ENCODE measurements around the gene WDR36. TPM values are rescaled to one million over a fixed set of nuclear protein-coding genes. Genes with fewer than 3 reads are reported as not detected.

Gene WDR36
- total and polyA plus RNA-seq, 4 donors = 7.8 to 34.3 (median 15.5) TPM

DNA sequence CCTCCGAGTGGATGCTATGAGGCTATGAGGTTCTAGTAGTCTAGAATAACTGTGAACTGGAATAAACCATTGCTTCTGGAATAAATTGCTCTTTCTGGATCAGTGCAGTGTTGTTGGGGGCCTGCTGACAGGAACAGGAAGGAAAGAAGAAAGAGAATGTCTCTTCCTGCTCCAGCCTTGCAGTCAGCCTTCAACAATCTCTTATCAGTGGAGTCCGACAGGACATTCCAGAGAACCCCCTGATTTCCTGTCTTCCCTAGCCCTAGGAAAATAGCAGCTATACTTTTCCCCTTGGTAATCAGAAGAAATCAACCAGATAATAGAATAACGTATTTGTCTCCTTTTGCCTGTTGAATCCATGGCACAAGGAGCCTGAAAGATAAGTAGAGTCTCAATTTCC lies 55.4 kb downstream of the WDR36 start:
- H3K4me3 ChIP-seq = no peak overlapping the region
- H3K4me1 ChIP-seq (ENCODE audit: control insufficient read depth in 5 of 5, insufficient read depth in 5 of 5, low read length in 5 of 5) = peaks cover 0 to 1% (median 0%) of the 10 kb centered on the region in 5 donors
- WGBS, 2 donors = 66 to 73% methylated on average over 3 of the region's 3 CpGs

DNA sequence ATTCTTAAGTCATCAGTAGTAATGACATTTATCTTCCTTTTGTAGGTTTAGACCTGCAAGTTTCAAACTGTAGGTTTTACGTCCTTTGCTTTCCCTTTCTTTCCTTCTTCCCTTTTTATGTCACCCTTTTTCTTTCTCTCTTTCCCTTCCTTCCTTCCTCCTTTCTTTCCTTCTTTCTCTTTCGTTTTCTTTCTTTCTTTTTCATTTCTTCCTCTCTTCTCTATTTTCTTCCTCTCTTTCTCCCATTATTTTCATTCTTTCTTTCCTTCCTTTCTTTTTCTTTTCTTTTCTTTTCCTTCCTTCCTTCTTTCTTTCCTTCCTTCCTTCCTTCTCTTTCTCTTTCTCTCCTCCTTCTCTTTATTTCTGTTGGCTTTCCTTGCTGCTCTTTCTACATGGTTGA lies 59.9 kb downstream of the WDR36 start:
- Histone ChIP-seq H3K36me3 (ENCODE audit: control insufficient read depth in 4 of 4, insufficient read depth in 4 of 4, low read length in 4 of 4) (no peaks in the 10 kb centered on the region), H3K4me3 (no peak overlapping the region), H3K9ac (ENCODE audit: insufficient read depth in 1 of 2, low read length in 2 of 2) (no peak overlapping the region), H3K27ac (ENCODE audit: low read depth in 1 of 2, low read length in 1 of 2) (no peak overlapping the region), H3K27me3 (ENCODE audit: control insufficient read depth in 3 of 3, insufficient read depth in 3 of 3, low read length in 2 of 3) (no peaks in the 10 kb centered on the region), H3K9me3 (ENCODE audit: control insufficient read depth in 4 of 4, insufficient read depth in 3 of 4, low read length in 3 of 4) (no peaks in the 10 kb centered on the region), H3K4me1 (ENCODE audit: control insufficient read depth in 5 of 5, insufficient read depth in 5 of 5, low read length in 5 of 5) (peaks cover 0 to 1% (median 0%) of the 10 kb centered on the region in 5 donors)
- WGBS, 2 donors = 52 to 78% methylated on average over 2 of the region's 2 CpGs
- DNase-seq = no peak
- ATAC-seq (ENCODE audit: insufficient read depth, low FRiP score) = no peak
- no peak for TF ChIP-seq CTCF (IDR thresholded peaks at IDR 0.05; ENCODE audit: control extremely low read depth, extremely low read depth)

More for the DNA sequence above, 55.4 kb downstream of the WDR36 start:
- TF ChIP-seq CTCF (IDR thresholded peaks at IDR 0.05; ENCODE audit: control extremely low read depth, extremely low read depth) = no peak
- no peaks in the 10 kb centered on the region for H3K36me3 ChIP-seq (ENCODE audit: control insufficient read depth in 4 of 4, insufficient read depth in 4 of 4, low read length in 4 of 4)
- no peak overlapping the region for H3K9ac ChIP-seq (ENCODE audit: insufficient read depth in 1 of 2, low read length in 2 of 2)
- H3K27me3 ChIP-seq (ENCODE audit: control insufficient read depth in 3 of 3, insufficient read depth in 3 of 3, low read length in 2 of 3) = no peaks in the 10 kb centered on the region
- ATAC-seq (ENCODE audit: insufficient read depth, low FRiP score) (no peak), DNase-seq (no peak)
- H3K27ac ChIP-seq (ENCODE audit: low read depth in 1 of 2, low read length in 1 of 2) = no peak overlapping the region
- no peaks in the 10 kb centered on the region for H3K9me3 ChIP-seq (ENCODE audit: control insufficient read depth in 4 of 4, insufficient read depth in 3 of 4, low read length in 3 of 4)

- Histone ChIP-seq H3K27me3 (ENCODE audit: control insufficient read depth in 3 of 3, insufficient read depth in 3 of 3, low read length in 2 of 3) (no peaks in the 10 kb centered on the region), H3K4me1 (ENCODE audit: control insufficient read depth in 5 of 5, insufficient read depth in 5 of 5, low read length in 5 of 5) (no peaks in the 10 kb centered on the region), H3K36me3 (ENCODE audit: control insufficient read depth in 4 of 4, insufficient read depth in 4 of 4, low read length in 4 of 4) (no peaks in the 10 kb centered on the region), H3K9me3 (ENCODE audit: control insufficient read depth in 4 of 4, insufficient read depth in 3 of 4, low read length in 3 of 4) (no peaks in the 10 kb centered on the region), H3K4me3 (no peak overlapping the region), H3K9ac (ENCODE audit: insufficient read depth in 1 of 2, low read length in 2 of 2) (no peak overlapping the region), H3K27ac (ENCODE audit: low read depth in 1 of 2, low read length in 1 of 2) (no peak overlapping the region)
- TF ChIP-seq CTCF (IDR thresholded peaks at IDR 0.05; ENCODE audit: control extremely low read depth, extremely low read depth) = no peak
- DNase-seq (no peak), ATAC-seq (ENCODE audit: insufficient read depth, low FRiP score) (no peak)
- 69 to 71% methylated on average over 1 of the region's 1 CpG for WGBS, 2 donors
Measured at GRCh38 chr5:111153483-111153882, 61.3 kb downstream of the WDR36 start.

- no peak overlapping the region for H3K4me3 ChIP-seq
- no peak for ATAC-seq (ENCODE audit: insufficient read depth, low FRiP score)
Measured at GRCh38 chr5:111153945-111154344, 61.8 kb downstream of the WDR36 start.

More at GRCh38 chr5:111153945-111154344, 61.8 kb downstream of the WDR36 start:
- no peak overlapping the region for H3K27ac ChIP-seq (ENCODE audit: low read depth in 1 of 2, low read length in 1 of 2)
- WGBS, 2 donors = 90 to 91% methylated on average over 3 of the region's 3 CpGs
- H3K4me1 ChIP-seq (ENCODE audit: control insufficient read depth in 5 of 5, insufficient read depth in 5 of 5, low read length in 5 of 5) = no peaks in the 10 kb centered on the region
- no peaks in the 10 kb centered on the region for H3K36me3 ChIP-seq (ENCODE audit: control insufficient read depth in 4 of 4, insufficient read depth in 4 of 4, low read length in 4 of 4)
- H3K9ac ChIP-seq (ENCODE audit: insufficient read depth in 1 of 2, low read length in 2 of 2) = no peak overlapping the region
- no peaks in the 10 kb centered on the region for H3K9me3 ChIP-seq (ENCODE audit: control insufficient read depth in 4 of 4, insufficient read depth in 3 of 4, low read length in 3 of 4)
- no peak for TF ChIP-seq CTCF (IDR thresholded peaks at IDR 0.05; ENCODE audit: control extremely low read depth, extremely low read depth)
- no peak for DNase-seq
- no peaks in the 10 kb centered on the region for H3K27me3 ChIP-seq (ENCODE audit: control insufficient read depth in 3 of 3, insufficient read depth in 3 of 3, low read length in 2 of 3)

Measured in lung (tissue), 12 donors.